ENCODE measurements around the gene CRYZ.

The CRYZ gene

DNA sequence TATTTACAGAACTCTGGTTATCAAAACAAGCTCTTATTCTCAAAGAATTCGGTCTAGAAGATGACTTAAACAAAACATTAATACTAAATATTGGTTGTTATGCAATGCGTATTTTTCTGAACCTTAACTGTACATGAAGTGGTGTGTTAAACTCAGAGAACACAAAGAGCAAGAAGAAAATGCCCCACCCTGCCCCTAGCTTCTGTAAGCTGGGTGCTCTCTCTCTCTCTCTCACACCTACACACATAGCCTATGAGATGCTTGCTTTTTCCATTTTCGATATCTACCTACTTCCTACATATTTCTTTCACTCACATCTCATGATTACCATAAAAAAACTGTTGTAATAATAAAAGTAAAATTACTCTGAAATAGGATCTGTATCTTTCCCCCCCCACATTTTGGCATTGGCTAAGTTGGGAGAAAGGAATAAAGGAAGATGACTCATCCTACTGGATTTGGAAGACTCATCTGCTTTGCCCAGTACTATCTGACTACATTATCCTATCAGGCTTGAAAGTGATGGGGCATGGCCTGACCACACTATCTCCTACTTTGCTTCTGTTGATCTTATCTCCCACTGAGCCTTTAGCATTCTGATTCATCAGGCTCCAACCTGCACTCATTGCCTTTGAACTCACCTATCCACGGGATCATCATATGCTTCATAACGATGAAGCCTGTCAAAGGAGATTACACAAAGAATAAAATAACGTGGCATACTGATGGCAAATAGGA is 2.9 kb downstream of the CRYZ start:
- no peak for FAIRE-seq

DNA sequence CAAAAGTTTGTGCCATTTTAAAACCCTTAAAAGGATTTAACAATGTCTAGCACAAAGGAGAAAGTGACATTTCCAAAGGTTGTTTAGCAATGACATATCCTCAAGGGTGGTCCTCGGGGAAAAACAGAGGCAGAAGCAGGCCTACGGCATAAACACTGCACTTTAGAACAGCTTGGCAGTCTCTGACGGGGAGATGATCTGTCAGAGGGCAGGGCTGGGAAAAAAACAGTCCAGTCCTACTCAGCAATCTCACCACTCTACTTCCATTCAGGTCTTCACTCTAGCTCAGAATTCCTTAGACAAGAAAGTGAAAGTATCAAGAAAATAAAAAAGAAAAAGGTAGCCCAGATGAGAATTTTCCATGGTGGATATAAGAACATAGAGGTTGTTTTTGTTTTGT is 4.1 kb downstream of the CRYZ start:
- FAIRE-seq: no peak

DNA sequence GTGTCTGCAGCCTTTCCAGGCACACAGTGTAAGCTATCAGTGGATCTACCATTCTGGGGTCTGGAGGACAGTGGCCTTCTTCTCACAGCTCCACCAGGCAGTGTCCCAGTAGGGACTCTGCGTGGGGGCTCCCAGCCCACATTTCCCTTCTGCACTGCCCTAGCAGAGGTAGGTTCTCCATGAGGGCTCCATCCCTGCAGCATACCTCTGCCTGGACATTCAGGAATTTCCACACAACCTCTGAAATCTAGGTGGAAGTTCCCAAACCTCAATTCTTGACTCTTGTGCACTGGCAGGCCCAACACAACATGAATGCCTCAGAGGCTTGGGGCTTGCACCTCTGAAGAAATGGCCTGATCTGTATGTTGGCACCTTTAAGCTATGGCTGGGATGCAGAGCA is 6.8 kb downstream of the CRYZ start:
- no peak for FAIRE-seq

DNA sequence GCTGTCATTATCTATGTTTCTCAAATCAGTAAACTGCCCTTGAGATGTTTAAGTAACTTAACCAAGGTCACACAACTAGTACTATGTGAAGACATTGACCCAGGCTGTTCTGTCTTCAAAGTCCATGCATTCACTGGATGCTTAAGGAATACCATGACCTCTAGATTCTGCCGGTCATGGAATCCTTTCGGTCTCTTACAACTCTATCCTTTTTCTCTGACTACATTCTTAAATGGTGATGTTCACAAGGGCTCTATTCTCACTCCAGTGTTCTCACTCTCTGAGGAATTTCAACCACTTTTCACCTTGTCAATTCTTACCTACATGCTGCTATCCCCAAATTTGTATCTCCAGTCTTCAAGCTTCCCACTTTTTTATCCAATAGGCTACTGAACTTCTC is 15.2 kb downstream of the CRYZ start:
- FAIRE-seq: no peak

DNA sequence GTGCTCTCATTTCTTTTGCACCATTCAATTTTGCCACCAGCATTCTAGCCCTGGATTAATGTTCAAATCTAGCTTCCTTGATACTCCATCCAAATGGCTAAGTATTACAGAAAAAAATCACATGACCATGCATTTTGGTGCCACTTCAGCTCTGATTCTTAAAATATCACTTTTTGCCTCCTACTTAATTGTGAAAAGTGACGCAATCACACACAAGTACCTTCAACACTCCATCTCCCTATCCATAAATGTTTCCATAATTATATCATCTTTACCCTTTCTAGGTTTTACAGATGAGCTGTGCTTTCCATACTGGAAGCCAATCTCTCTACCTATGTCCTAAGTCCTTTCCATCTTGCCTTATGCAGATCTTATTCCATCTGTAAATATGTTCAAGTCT is 16.0 kb downstream of the CRYZ start:
- no peak for FAIRE-seq

DNA sequence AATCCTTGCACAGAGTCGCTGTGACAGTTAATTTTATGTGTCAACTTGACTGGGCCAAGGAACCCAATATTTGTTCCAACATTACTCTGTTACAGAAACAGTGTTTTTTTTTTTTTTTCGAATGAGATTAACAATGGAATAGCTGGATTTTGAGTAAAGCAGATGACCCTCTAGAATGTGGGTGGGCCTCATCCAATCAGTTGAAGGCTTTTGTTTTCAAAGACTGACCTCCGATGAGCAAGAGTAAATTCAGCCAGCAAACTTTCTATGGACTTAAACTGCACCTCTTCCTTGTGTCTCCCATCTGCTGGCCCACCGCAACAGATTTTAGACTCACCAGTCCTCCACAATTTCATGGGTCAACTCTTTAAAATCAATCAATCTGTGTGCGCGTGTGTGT is 17.0 kb downstream of the CRYZ start:
- FAIRE-seq: no peak

DNA sequence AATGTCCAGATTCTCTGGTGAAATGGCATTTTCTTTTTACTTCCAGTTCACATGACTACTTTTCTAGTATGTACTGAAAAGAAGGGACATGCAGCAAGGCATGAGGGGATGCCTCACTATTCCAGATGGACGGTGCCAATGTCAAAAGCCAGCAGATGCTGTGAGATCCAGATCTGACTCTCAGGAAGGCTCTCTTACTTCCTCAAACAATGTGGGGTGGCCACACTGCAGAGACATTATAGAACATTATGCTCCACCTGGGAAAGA is 17.7 kb downstream of the CRYZ start:
- no peak for FAIRE-seq

DNA sequence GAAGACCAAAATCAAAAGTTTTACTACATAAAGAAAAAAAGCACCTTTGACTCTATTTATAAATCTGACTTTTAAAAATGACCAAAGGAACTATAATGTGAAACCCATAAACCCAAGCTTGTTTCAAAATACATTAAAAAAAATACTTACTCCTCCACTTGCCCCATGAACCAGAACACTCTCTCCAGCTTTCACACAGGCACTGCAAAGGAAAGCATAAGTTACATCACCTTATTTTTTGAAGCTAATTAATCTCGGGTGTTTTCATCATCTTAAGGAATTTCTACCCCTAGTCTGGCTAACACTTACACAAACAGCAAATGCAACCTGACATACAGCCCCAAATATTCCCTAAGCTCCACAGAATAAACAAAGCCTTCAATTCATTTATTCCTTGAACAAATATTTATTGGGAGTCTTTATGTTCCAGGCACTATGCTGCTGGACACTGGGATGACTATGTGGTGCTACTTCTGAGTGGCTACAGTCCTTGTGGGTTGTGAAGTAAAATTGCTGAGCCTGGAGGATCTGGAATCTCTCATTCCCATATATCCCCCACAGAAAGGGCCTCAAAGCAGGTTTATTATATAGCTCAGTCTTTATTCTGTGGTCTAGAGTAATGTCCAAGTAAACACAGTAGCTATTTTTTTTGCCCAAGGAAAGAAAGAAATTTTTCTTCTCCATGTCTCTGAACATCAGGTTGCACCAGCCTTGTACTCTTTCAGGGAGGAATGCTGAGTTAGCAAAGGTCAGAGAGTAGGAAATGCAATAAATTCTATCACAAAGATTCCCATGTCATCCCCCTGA is 18.2 kb downstream of the CRYZ start:
- no peak for FAIRE-seq

DNA sequence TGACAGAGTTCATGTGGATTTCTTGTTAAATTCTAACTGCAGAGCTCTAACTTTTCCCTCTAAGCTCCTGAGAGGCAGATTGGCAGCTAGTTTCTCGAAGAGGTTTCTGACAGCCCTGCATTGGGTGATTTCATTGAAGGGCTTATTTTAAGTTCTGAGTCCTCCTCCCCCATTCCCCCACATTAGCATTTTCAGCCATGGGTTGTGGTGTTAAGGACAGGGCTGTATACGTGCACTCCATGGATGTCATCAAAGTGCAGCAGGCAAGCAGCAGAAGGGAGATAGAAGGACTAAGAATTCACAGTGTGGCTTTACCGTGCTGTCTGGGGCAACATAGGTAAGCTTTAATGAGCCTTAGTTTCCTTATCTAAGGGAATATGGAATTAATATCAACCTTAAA is 19.0 kb downstream of the CRYZ start:
- no peak for FAIRE-seq

DNA sequence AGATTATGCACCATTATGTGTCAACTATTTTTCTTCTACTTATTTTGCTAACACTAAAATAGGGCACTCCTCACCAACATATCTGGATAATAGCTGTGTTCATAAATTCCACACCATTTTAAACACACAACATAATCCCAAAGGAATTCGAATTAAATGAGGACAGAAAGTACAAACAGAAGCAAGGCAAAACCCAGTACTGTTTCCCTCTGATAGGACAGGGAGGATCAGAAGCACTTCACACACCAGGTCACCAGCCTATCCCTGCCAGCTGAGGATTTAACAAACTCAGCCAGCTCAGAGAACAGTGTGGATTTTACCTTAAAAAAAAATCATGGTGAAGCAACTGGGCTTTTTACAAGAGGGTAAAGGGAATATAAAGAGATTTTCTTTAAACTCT is 20.0 kb downstream of the CRYZ start:
- no peak for FAIRE-seq

DNA sequence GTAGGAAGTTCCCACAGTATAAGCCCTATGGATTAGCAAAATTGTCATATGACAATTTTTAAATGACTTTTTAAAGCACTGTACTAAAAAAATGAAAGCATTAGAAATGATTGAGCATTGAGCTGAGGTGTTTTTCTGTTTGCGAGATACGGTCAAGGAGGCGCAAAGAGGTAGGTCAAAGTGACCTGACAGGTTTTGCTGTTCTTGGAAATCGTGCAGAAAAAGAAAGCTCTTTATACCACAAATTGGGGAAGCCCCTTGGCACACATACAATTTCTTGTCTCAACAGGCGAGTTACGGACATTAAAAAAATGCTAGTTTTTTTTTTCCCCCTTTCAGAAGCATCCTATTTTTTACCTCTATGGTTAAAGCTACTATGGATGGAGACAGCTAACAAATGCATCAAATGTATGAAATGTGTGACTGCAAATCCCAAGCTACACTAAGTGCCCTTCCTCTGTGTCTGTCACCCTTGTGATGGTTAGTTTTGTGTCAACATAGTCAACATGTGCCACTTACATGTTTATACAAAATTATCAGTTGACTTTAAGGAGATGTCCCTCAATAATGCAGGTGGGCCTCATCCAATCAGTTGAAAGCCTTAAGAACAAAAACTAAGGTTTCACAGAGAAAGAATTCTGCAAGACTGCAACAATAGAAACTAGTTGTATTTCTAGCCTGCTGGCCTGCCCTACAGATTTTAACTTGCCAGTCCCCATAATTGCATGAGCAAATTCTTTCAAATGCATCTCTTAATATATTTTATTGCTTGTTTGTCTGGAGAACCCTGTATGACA is 29.3 kb downstream of the CRYZ start:
- no peak for FAIRE-seq

DNA sequence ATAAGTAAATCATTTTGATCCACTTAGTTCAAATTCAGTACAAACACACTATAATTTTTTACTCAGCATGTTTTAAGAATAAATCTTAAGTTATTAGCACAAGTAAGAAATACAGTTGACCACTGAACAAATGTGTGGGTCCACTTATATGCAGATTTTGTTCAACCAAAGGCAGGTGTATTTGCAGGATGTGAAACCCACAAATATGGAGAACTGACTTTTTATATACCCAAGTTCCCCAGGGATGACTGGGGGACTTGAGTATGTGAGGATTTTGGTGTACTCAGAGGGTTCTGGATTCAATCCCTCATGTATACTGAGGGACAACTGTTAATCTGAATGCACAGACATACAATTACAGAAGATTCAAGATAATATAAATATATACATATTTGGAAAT is 33.5 kb downstream of the CRYZ start:
- FAIRE-seq: no peak

DNA sequence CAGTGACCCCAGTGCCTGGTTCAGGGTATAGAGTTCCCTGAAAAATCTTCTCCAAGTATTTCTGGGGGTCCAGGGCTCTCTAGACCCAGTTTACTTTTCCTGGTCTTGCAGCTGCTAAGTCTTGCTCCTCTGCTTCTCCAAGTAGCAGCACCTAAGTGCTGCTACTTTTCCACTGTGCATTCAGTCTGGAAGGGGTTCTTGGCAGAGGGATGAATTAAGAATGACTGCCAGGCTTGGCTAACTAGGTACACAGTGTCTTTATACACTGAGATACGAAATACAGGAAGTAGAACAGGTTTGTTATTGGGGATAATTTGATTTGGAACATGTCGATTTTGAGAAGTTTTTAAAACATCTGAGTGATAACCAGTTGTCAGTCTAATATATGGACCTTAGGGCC is 35.0 kb downstream of the CRYZ start:
- FAIRE-seq: no peak

DNA sequence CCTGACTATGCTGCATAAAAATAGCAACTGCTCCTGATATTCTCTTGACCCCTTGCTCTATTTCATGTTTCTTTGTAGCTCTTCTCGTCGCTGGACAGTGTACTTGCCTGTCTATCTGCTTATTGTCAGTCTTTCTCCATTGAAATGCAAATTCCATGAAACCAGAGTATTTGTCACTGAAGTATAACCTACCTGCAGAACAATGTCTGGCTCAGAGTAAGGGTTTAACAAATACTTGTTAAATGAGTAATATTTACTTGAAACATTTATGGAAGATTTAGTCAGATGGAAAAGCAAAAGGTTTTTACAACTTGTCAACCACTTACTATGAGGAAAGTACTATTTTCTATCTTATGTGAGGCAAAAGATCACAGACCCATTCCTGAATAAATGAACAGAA is 39.4 kb downstream of the CRYZ start:
- no peak for FAIRE-seq

DNA sequence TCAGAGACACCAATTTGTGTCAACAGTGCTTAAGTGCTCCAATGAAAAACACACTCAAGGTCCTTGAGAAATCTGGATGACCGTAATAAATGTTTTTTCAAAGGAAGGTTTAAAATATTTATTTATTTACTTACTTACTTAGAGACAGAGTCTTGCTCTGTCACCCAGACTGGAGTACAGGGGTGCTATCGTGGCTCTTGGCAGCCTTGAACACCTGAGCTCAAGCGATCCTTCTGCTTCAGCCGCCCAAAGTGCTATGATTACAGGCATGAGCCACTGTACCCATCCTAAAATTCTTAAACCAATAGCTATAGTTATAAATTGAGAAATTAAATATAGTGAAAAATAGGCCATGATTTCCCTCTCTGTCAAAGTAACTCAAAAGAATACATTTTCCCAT is 41.9 kb downstream of the CRYZ start:
- no peak for FAIRE-seq

DNA sequence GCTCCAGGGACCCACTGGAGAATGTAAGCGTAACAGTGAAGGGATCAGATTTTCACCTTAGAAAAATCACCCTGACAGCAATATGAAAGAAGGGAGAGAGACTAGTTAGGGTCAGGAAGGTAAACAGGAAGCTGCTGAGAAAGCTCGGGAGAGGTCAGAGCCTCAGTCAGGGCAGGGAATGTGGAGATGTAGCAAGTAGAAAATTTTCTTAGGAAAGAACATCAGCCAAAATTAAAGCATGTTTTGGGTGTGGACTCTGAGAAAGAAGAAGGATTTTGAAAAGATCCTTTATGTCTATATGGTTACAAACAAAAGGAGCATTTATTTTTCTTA is 42.5 kb downstream of the CRYZ start:
- FAIRE-seq: no peak

DNA sequence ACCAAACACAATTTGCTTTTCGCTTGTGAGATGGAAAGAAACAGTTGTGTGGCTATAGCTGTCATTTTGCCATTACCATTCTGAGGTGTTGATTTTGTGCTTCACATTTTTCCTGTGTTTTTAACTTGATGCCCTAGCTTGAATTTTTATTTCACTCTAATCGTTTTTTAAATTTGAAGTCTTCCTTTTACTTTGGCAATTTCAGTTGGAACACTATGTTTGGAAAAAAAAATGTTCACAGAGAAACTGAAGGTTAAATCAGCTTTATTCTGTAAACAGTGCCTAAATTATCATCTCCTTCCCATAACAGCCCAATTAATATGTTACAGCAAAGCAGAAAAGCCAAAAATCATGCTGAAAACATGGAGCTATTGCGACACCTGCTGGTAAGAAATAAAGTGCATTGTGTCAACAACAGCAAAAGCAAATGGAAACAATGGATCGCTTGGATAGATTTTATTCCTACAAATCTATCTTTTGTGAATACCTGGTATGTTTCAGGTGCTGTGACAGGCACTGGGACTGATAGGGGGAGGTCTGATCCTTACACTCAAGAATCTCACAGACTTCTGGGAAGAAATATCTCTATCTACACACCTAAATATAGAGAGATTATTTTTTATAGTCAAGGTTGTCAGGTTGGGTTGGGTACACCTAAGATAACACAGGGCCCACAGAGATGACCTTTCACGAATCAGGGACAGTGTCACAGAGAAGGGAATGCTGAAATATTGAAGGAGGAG is 43.1 kb downstream of the CRYZ start:
- FAIRE-seq: peak; percentile 99

DNA sequence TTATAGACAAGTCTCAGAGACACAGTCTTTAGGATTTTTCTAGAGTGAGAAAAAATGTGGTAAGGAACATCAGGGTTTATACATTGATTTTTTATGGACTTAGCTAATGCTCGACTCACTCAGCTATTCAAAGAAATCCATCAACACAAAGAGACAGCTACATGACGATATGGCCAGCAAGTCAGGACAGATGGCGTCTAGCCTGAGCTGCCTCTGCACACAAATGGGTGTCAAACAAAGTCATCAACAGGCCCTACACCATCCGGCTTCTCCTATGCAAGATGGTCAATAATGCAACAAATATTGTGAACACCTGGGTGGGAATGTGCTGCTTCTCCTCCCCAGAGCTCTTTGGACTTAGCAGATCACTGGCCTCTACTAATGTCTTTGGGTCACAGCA is 45.9 kb downstream of the CRYZ start:
- no peak for FAIRE-seq

DNA sequence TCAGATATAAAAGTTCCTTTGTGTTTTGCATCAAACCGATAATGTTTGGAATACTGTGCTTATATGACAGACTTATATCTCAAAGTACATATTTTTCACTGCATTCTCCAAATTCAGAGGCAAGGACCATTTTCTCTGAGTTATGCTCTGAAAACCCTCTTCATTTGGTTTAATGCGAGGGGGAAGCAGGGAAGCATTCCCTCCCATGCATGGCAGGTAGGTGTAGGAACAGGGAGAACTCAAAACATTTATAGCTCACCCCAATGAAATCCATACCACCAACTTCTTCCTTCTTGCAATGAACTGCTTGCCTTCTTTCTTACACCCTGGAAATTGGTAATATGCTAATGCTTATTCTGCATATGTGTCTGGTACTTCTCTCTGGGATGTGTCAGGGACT is 48.5 kb downstream of the CRYZ start:
- FAIRE-seq: no peak

DNA sequence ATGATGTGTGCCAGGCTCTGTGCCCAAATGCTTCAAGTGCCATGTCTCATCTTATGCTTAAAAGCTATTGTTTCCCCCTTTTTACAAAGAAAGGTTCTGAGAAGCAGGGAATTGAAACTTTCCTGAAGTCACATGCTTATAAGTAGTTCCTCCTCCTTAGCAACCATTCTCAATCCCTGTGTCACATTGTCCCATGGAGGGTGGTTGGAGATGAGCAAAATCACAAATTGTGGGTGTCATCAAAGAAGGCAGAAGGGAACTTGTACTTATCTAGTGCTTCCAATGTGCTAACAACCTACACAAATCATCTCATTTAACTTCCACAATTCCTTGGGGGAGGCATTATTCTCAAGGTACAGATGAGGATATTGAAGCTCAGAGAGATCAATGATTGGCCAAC is 49.2 kb downstream of the CRYZ start:
- FAIRE-seq: no peak

DNA sequence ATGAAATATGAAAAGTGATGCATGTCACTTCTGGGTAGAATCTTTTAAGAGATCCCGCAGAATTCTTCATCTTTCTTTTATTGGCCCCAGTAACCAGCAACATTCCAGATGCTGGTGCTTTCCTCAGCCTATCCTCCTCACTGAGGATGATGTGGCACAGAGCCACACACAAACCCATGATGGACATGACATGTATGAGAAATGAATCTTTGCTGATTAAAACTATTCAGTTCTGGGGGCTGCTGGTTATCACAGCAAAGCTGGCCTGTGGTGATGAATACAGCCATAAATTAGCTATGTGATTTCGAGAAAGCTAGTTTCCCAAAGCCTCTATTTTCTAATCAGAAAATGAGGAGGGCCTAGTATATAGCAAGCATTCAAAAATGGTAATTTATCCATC is 51.0 kb downstream of the CRYZ start:
- FAIRE-seq: no peak

DNA sequence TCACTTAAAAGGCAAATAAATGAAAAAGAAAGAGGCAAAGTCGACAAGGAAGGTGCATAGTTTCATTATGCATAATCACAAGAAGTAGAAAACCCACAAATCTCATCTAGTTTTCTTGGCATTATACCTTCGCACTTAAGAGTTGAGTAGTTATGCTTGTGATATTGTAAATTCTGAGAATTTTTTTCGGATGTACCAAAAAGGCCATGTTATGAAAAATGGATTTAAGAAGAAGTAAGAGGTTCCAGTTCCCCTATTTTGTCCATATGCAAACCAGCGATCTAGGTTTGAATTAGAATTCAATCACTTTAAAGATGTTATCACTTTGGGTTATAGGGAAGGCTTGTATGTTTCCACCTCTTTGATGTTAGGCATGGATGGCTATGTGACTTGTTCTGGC is 51.4 kb downstream of the CRYZ start:
- no peak for FAIRE-seq

DNA sequence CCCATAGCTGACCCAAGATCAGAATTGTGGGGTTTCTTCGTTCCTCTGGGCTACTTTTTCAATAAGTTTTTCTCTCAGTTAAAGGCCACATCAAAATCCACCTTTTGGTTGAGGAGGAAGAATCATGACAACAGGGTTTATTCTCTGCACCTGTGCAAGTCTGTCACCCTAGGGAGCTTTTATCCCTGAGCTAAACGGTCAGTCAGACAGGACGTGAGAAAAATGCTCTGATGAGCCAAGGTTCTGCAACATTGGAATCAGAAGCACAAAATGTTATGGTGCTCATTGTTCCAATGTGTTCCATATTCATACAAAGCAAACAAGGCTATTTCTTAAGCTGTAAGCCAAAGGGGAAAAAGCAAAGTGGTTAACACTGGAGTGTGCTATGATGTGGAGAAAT is 51.8 kb downstream of the CRYZ start:
- FAIRE-seq: no peak

DNA sequence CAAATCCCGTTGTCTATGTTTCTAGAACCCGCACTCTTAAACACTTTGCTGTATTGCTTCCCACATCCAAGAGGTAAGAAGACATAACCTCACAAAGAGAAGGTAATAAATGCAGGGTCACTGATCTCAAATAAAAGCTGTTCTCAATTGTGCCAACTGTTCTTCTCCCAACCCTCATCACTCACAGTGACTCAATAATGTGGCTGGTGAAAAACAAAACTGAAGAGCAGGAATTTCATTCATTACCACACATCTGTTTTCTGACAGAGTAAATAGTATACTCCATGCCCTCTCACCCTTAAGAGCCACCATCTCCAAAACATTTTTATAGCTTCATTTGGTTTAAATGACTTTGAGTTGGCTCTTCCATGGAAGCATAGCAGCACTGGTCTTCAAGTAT is 53.0 kb downstream of the CRYZ start:
- no peak for FAIRE-seq

Data from islet of Langerhans (tissue), 1 donor.